ENCODE data around the gene FEM1B. TPM values are rescaled to one million over a fixed set of nuclear protein-coding genes. Genes with fewer than 3 reads are reported as not detected.
A peak's percentile ranks its signal among the peaks of the same experiment; 100 is the strongest.

FEM1B gene
- total RNA-seq, 4 donors from 2014 or later: 28.1 to 48.2 (median 43.0) TPM

GRCh38 chr15:68276668-68277067 is 877 bp upstream of the FEM1B start:
- Histone ChIP-seq H3K27me3 (no peaks in the 10 kb centered on the region), H3K4me3 (peak overlapping the region; percentile 68 to 87 (median 82)), H3K9me3 (no peaks in the 10 kb centered on the region), H3K27ac (peak overlapping the region; percentile 93 to 97 (median 95)), H3K4me1 (peaks cover 0 to 37% (median 17%) of the 10 kb centered on the region in 4 donors), H3K36me3 (no peaks in the 10 kb centered on the region)
- no peak for DNase-seq
- no peak for TF ChIP-seq POLR2A (IDR thresholded peaks at IDR 0.05)
- no peak for TF ChIP-seq CTCF (IDR thresholded peaks at IDR 0.05)

GRCh38 chr15:68277131-68277602 is 378 bp upstream of the FEM1B start:
- H3K4me1 ChIP-seq: peaks cover 0 to 42% (median 17%) of the 10 kb centered on the region in 4 donors
- H3K27me3 ChIP-seq: no peaks in the 10 kb centered on the region
- no peaks in the 10 kb centered on the region for H3K9me3 ChIP-seq
- peak overlapping the region; percentile 93 to 97 (median 95) for H3K27ac ChIP-seq
- peak in 1 of 2 donors; percentile 47 for TF ChIP-seq POLR2A (IDR thresholded peaks at IDR 0.05)
- TF ChIP-seq CTCF (IDR thresholded peaks at IDR 0.05): no peak
- peak in 1 of 3 donors; percentile 65 for DNase-seq
- H3K4me3 ChIP-seq: peak overlapping the region; percentile 68 to 87 (median 82)
- H3K36me3 ChIP-seq: no peaks in the 10 kb centered on the region

- peaks cover 0 to 51% (median 17%) of the 10 kb centered on the region in 4 donors for H3K4me1 ChIP-seq
- H3K9me3 ChIP-seq: no peaks in the 10 kb centered on the region
- H3K27me3 ChIP-seq: no peaks in the 10 kb centered on the region
- H3K4me3 ChIP-seq: peak overlapping the region; percentile 68 to 87 (median 82)
- DNase-seq: peak in 1 of 3 donors; percentile 67
- no peaks in the 10 kb centered on the region for H3K36me3 ChIP-seq
- peak overlapping the region; percentile 93 to 97 (median 95) for H3K27ac ChIP-seq
- TF ChIP-seq POLR2A (IDR thresholded peaks at IDR 0.05) (no peak), CTCF (IDR thresholded peaks at IDR 0.05) (peak in 3 of 6 experiments; percentile 42 to 46 (median 45))
Observed at GRCh38 chr15:68278345-68278594, 725 bp downstream of the FEM1B start.

GRCh38 chr15:68278595-68279405 is 1.3 kb downstream of the FEM1B start:
- DNase-seq: no peak

More at GRCh38 chr15:68278595-68279405, 1.3 kb downstream of the FEM1B start:
- no peaks in the 10 kb centered on the region for H3K9me3 ChIP-seq
- H3K36me3 ChIP-seq: no peaks in the 10 kb centered on the region
- H3K4me3 ChIP-seq: peak overlapping the region; percentile 68 to 87 (median 82)
- peak overlapping the region; percentile 93 to 97 (median 95) for H3K27ac ChIP-seq
- TF ChIP-seq CTCF (IDR thresholded peaks at IDR 0.05): no peak
- no peak for TF ChIP-seq POLR2A (IDR thresholded peaks at IDR 0.05)
- H3K27me3 ChIP-seq: no peaks in the 10 kb centered on the region
- peaks cover 0 to 51% (median 17%) of the 10 kb centered on the region in 4 donors for H3K4me1 ChIP-seq
